ENCODE data around the gene S100Z.

The S100Z gene

DNA sequence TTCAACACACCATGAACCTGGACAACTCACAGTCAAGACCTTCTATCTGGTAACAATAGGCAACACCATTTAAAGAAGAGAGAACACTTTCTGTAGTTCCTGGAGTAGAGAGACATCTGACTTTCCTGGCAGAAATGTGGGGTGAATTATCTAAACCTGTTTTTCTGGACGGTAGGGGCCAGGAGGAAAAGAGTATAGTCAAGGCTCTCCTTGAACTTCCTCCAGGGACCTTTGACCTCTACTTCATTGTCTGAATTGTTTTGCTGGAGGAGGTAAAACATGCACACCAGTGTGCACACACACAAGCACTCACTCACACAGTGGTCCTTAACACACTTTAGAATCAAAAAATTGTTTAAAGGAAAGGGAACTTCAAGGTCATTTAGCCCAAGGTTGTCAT is 13.2 kb downstream of the S100Z start (continued):
- no peak for TF ChIP-seq KLF7 (tag by site-specific recombination; IDR thresholded peaks at IDR 0.05; ENCODE audit: borderline replicate concordance)

DNA sequence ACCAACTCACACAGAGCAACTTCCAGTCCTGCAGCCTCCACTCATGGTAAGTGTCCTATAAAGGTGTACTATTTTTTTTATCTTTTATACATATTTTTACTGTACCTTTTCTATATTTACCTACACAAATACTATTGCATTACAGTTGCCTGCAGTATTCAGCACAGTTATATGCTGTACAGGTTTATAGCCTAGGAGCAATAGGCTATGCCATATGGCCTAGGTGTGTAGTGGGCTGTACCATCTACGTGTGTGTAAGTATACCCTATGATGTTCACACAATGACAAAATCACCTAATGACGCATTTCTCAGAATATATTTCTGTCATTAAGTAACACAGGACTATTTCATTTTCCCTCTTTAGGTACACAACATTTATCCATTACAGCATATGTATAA is 16.7 kb downstream of the S100Z start:
- H3K9me3 ChIP-seq (ENCODE audit: control insufficient read depth, insufficient read depth, low read depth, low read length) = no peaks in the 10 kb centered on the region
- CTCF ChIA-PET = interaction anchor here (0.6 to 6.0 kb wide), 6 partner anchors 8 to 274 kb away, joined by 3 to 61 read pairs (median 5); no protein-coding TSS in a partner anchor
- TF ChIP-seq KLF1 (tag by site-specific recombination; IDR thresholded peaks at IDR 0.05) (no peak), ZNF280C (tag by site-specific recombination; IDR thresholded peaks at IDR 0.05) (no peak)
- H3K4me1 ChIP-seq (ENCODE audit: control insufficient read depth, insufficient read depth, low read length) = no peaks in the 10 kb centered on the region
- POLR2A ChIA-PET = no interaction called here
- no peak overlapping the region for H3K4me3 ChIP-seq (ENCODE audit: low read depth, low read length)
- no peak overlapping the region for H3K27ac ChIP-seq (ENCODE audit: extremely low read depth, low read depth, low read length)
- H3K36me3 ChIP-seq (ENCODE audit: control insufficient read depth in 2 of 2, insufficient read depth in 1 of 2, low read length in 2 of 2) = no peaks in the 10 kb centered on the region

DNA sequence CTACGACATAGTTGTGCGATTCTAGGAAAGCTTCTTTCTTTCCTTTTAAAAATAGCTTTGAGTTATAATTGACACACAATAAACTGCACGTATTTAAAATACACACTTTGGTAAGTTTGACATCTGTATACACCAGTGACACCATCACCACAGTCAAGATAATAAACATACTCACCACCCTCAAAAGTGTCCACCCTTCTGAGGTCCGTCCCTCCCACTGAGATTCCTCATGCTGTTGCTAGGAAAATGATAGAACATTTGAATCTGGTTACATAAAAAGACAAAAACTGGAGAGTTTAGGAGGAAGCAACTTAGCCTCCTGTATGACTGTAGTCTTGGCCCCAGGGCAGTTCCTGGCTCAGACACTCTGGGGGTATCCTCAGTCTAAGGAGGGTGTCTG is 17.2 kb downstream of the S100Z start:
- TF ChIP-seq ZNF211 (tag by site-specific recombination; IDR thresholded peaks at IDR 0.05; ENCODE audit: low read depth) (no peak), ZNF37A (tag by site-specific recombination; IDR thresholded peaks at IDR 0.05) (no peak), ZNF514 (tag by site-specific recombination; IDR thresholded peaks at IDR 0.05) (no peak), BCL6B (tag by site-specific recombination; IDR thresholded peaks at IDR 0.05) (no peak), ZNF223 (tag by site-specific recombination; IDR thresholded peaks at IDR 0.05) (no peak), EGR2 (tag by site-specific recombination; IDR thresholded peaks at IDR 0.05; ENCODE audit: low read depth) (no peak)
- TF ChIP-seq, protein P1, sequence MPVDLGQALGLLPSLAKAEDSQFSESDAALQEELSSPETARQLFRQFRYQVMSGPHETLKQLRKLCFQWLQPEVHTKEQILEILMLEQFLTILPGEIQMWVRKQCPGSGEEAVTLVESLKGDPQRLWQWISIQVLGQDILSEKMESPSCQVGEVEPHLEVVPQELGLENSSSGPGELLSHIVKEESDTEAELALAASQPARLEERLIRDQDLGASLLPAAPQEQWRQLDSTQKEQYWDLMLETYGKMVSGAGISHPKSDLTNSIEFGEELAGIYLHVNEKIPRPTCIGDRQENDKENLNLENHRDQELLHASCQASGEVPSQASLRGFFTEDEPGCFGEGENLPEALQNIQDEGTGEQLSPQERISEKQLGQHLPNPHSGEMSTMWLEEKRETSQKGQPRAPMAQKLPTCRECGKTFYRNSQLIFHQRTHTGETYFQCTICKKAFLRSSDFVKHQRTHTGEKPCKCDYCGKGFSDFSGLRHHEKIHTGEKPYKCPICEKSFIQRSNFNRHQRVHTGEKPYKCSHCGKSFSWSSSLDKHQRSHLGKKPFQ (tag by site-specific recombination; IDR thresholded peaks at IDR 0.05) = no peak
- TF ChIP-seq, protein P2, sequence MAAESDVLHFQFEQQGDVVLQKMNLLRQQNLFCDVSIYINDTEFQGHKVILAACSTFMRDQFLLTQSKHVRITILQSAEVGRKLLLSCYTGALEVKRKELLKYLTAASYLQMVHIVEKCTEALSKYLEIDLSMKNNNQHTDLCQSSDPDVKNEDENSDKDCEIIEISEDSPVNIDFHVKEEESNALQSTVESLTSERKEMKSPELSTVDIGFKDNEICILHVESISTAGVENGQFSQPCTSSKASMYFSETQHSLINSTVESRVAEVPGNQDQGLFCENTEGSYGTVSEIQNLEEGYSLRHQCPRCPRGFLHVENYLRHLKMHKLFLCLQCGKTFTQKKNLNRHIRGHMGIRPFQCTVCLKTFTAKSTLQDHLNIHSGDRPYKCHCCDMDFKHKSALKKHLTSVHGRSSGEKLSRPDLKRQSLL (tag by site-specific recombination; IDR thresholded peaks at IDR 0.05) = no peak
- Histone ChIP-seq H3K9me3 (ENCODE audit: control insufficient read depth, insufficient read depth, low read depth, low read length) (no peaks in the 10 kb centered on the region), H3K4me1 (ENCODE audit: control insufficient read depth, insufficient read depth, low read length) (no peaks in the 10 kb centered on the region), H3K4me3 (ENCODE audit: low read depth, low read length) (no peak overlapping the region), H3K27ac (ENCODE audit: extremely low read depth, low read depth, low read length) (no peak overlapping the region), H3K36me3 (ENCODE audit: control insufficient read depth in 2 of 2, insufficient read depth in 1 of 2, low read length in 2 of 2) (no peaks in the 10 kb centered on the region)
- CTCF ChIA-PET = interaction anchor here (0.6 to 6.0 kb wide), 13 partner anchors 9 to 652 kb away, joined by 3 to 61 read pairs (median 4); no protein-coding TSS in a partner anchor
- POLR2A ChIA-PET = no interaction called here

- no peaks in the 10 kb centered on the region for H3K4me1 ChIP-seq (ENCODE audit: control insufficient read depth, insufficient read depth, low read length)
- POLR2A ChIA-PET = interaction anchor here (0.8 to 1.4 kb wide), 2 partner anchors 9 to 163 kb away, joined by 6 to 9 read pairs; partner anchors contain the start of gene AGGF1
- CTCF ChIA-PET = interaction anchor here (0.5 to 6.0 kb wide), 24 partner anchors 10 to 1763 kb away, joined by 3 to 61 read pairs (median 4); partner anchors contain the start of gene S100Z
- H3K4me3 ChIP-seq (ENCODE audit: low read depth, low read length) = no peak overlapping the region
- H3K9me3 ChIP-seq (ENCODE audit: control insufficient read depth, insufficient read depth, low read depth, low read length) = no peaks in the 10 kb centered on the region
- H3K36me3 ChIP-seq (ENCODE audit: control insufficient read depth in 2 of 2, insufficient read depth in 1 of 2, low read length in 2 of 2) = no peaks in the 10 kb centered on the region
- H3K27ac ChIP-seq (ENCODE audit: extremely low read depth, low read depth, low read length) = no peak overlapping the region
- TF ChIP-seq, protein P3, sequence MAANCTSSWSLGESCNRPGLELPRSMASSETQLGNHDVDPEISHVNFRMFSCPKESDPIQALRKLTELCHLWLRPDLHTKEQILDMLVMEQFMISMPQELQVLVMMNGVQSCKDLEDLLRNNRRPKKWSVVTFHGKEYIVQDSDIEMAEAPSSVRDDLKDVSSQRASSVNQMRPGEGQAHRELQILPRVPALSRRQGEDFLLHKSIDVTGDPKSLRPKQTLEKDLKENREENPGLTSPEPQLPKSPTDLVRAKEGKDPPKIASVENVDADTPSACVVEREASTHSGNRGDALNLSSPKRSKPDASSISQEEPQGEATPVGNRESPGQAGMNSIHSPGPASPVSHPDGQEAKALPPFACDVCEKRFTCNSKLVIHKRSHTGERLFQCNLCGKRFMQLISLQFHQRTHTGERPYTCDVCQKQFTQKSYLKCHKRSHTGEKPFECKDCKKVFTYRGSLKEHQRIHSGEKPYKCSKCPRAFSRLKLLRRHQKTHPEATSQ (tag by site-specific recombination; IDR thresholded peaks at IDR 0.05) = no peak
- TF ChIP-seq ZNF404 (tag by site-specific recombination; IDR thresholded peaks at IDR 0.05) (no peak), ZNF423 (tag by site-specific recombination; IDR thresholded peaks at IDR 0.05) (no peak), SCRT1 (tag by site-specific recombination; IDR thresholded peaks at IDR 0.05; ENCODE audit: borderline replicate concordance) (peak; percentile 98), ZNF335 (tag by site-specific recombination; conservative IDR thresholded peaks at IDR 0.05) (peak; percentile 40; the same call in 1 of the 2 replicates), GLIS2 (tag by site-specific recombination; IDR thresholded peaks at IDR 0.05) (no peak), ZBTB48 (tag by site-specific recombination; IDR thresholded peaks at IDR 0.05) (no peak)
- TF ChIP-seq, protein P4, sequence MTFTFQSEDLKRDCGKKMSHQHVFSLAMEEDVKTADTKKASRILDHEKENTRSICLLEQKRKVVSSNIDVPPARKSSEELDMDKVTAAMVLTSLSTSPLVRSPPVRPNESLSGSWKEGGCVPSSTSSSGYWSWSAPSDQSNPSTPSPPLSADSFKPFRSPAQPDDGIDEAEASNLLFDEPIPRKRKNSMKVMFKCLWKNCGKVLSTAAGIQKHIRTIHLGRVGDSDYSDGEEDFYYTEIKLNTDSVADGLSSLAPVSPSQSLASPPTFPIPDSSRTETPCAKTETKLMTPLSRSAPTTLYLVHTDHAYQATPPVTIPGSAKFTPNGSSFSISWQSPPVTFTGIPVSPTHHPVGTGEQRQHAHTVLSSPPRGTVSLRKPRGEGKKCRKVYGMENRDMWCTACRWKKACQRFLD (tag by site-specific recombination; IDR thresholded peaks at IDR 0.05) = no peak
Measured at GRCh38 chr5:76867827-76868693, 18.2 kb downstream of the S100Z start.
